NCI-H1105 (cell line): ENCODE measurements around the gene MCEMP1.

Experiments used
- DNase-seq: peaks from one replicate; lab custom pipeline; 2025; lab: John Stamatoyannopoulos, UW

The MCEMP1 gene

GRCh38 chr19:7698583-7698982, 21.7 kb downstream of the MCEMP1 start:
- no peak for DNase-seq

GRCh38 chr19:7699003-7699402, 22.1 kb downstream of the MCEMP1 start:
- DNase-seq = no peak

GRCh38 chr19:7699417-7700401, 22.8 kb downstream of the MCEMP1 start:
- DNase-seq = no peak

- no peak for DNase-seq
Observed at GRCh38 chr19:7701049-7701653, 24.3 kb downstream of the MCEMP1 start.

GRCh38 chr19:7701654-7702457, 25.0 kb downstream of the MCEMP1 start, which contains the start of gene FCER2:
Gene FCER2 (minus strand): TSS chr19:7702131. CDS start chr19:7699760, 2,371 bp downstream.
- DNase-seq = no peak

GRCh38 chr19:7703332-7703731, 26.4 kb downstream of the MCEMP1 start:
- no peak for DNase-seq

GRCh38 chr19:7704280-7705060, 27.6 kb downstream of the MCEMP1 start:
- DNase-seq = no peak

GRCh38 chr19:7705387-7706187, 28.7 kb downstream of the MCEMP1 start:
- DNase-seq = no peak

- no peak for DNase-seq
Observed at GRCh38 chr19:7706188-7706954, 29.5 kb downstream of the MCEMP1 start.

- no peak for DNase-seq
Observed at GRCh38 chr19:7706955-7707456, 30.1 kb downstream of the MCEMP1 start.

GRCh38 chr19:7709932-7710460, 33.1 kb downstream of the MCEMP1 start:
- DNase-seq = no peak

- DNase-seq = no peak
Observed at GRCh38 chr19:7710616-7711015, 33.7 kb downstream of the MCEMP1 start.

- no peak for DNase-seq
Observed at GRCh38 chr19:7715671-7716070, 38.8 kb downstream of the MCEMP1 start.

GRCh38 chr19:7716762-7717161, 39.9 kb downstream of the MCEMP1 start:
- no peak for DNase-seq

- DNase-seq = no peak
Observed at GRCh38 chr19:7718668-7719067, 41.8 kb downstream of the MCEMP1 start.

GRCh38 chr19:7720351-7720750, 43.5 kb downstream of the MCEMP1 start:
- DNase-seq = no peak

GRCh38 chr19:7722231-7722651, 45.4 kb downstream of the MCEMP1 start:
- no peak for DNase-seq

GRCh38 chr19:7725791-7726190, 48.9 kb downstream of the MCEMP1 start:
- no peak for DNase-seq

- peak; percentile 1 for DNase-seq
Observed at GRCh38 chr19:7729211-7729610, 52.3 kb downstream of the MCEMP1 start.
